ENCODE results near the gene MPP7. TPM values are rescaled to one million over a fixed set of nuclear protein-coding genes. Genes with fewer than 3 reads are reported as not detected.
"Not testable (repeated sequence)": the region's sequence is repeated elsewhere in the genome, so short reads cannot be mapped to it uniquely, and the experiment has no call there.

The MPP7 gene
- total RNA-seq = 10 to 100 TPM; 22.8 to 35.8 (median 26.0) TPM
- total RNA-seq (2013) = 31.7 TPM
- total RNA-seq = 12.2 to 129 (median 56.1) reads per million in 29 experiments

DNA sequence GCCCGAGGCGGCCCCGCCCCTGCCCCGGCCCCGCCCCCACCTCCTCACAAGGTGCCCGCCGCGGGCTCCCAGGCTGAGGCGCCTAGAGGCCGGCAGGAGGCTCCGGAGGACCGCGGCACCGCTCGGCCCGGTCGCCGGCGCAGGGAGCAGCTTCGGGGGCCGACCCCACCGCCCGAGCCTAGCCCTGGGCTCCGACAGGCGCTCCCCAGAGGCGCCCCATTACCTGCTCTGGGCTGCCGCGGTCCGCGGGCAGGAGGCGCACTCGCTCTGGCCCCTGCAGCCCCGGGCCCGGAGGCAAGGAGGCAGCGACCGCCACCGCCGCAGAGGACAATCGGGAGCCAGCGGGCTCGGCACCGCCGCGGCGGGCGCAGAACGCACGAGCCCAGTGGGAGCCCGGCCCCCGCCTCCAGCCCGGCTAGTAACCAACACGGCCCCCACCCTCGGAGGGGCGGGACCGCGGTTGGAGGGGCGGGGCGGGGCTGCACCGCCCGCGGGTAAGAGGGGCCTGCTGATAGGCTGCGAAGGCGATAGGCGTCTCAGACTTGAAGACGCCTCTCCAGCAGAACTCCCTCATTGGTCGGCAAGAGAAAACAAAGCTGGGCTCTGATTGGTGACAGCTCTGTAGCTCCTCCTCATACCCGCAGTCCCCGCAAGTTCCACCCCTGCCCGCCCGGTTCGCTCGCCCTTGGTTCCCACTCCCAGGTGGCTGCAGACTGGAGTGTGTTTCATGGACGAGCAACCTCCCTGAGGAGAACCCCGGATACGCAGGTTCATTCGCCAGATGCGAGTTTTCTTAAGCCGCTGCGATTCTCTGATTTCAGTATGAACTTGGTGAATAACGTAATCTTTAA lies at the start of gene MPP7:
TSS of gene MPP7 (minus strand) at position 427 of the 851 bp plus-strand sequence. CDS start 64,460 bp downstream, outside the sequence.
- no peaks in the 10 kb centered on the region for H3K27me3 Mint-ChIP-seq

DNA sequence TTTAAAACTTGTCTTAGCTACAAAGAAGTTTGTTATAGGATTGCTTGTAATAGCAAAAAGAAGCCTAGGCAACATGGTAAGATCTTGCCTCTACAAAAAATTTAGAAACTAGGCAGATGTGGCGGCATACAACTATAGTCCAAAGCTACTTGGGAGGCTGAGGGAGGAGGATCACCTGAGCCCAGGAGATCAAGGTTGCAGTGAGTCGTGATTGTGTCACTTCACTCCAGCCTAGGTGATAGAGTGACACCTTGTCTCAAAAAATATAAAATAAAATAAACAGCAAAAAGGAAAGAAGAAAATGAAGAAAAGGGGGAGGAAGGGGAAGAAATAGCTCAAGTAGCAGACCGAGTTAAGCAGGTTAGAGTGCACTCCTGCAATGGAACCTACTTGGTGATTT lies 47.0 kb upstream of the MPP7 start:
- no peak overlapping the region for H3K4me3 ChIP-seq (ENCODE audit: control insufficient read depth in 1 of 2, extremely low read depth in 1 of 2, low read length in 1 of 2)
- H3K36me3 Mint-ChIP-seq = no peaks in the 10 kb centered on the region
- no peak overlapping the region for H3K27ac ChIP-seq (ENCODE audit: low read length)
- no peaks in the 10 kb centered on the region for H3K4me1 ChIP-seq (ENCODE audit: control insufficient read depth in 1 of 2, extremely low read depth in 1 of 2, insufficient read depth in 2 of 2, low read length in 2 of 2)
- ChIA-PET POLR2A (interaction anchor here (0.6 to 1.5 kb wide), 3 partner anchors 18 to 171 kb away, joined by 4 to 5 read pairs (median 4); no protein-coding TSS in a partner anchor), CTCF (interaction anchor here (0.5 to 1.2 kb wide), 5 partner anchors 13 to 82 kb away, joined by 3 to 7 read pairs (median 3); no protein-coding TSS in a partner anchor)
- H3K9me3 Mint-ChIP-seq = peaks cover under 1 to 11% (median 6%) of the 10 kb centered on the region in 3 donors
- H3K9me3 ChIP-seq = peaks cover 2% of the 10 kb centered on the region
- no peaks in the 10 kb centered on the region for H3K4me1 Mint-ChIP-seq
- no peaks in the 10 kb centered on the region for H3K36me3 ChIP-seq (ENCODE audit: control insufficient read depth in 2 of 2, extremely low read depth in 1 of 2, insufficient read depth in 1 of 2, low read length in 1 of 2)
- no peak for DNase-seq
- no peaks in the 10 kb centered on the region for H3K27me3 Mint-ChIP-seq
- no peak for ATAC-seq (replicated peaks in 1 of 4)
- no peak overlapping the region for H3K4me3 Mint-ChIP-seq
- WGBS (ENCODE audit: insufficient coverage) = 100% methylated on average over 1 of the region's 3 CpGs
- H3K27ac Mint-ChIP-seq = no peak overlapping the region
- H3K27me3 ChIP-seq (replicated peaks in 1 of 2; ENCODE audit: control insufficient read depth in 2 of 2, extremely low read depth in 1 of 2, insufficient read depth in 2 of 2, low read length in 1 of 2) = no peaks in the 10 kb centered on the region

More for the DNA sequence above, at the start of gene MPP7:
- CTCF ChIA-PET = interaction anchor here (0.5 to 4.6 kb wide), 40 partner anchors 9 to 1446 kb away, joined by 3 to 111 read pairs (median 5); partner anchors contain the start of genes RAB18 (in 1 of the 2) and YME1L1 (in 1 of the 2)
- Histone ChIP-seq H3K27ac (ENCODE audit: low read length) (peak within 1 kb of the TSS; percentile 54), H3K9me3 (no peaks in the 10 kb centered on the region), H3K4me1 (ENCODE audit: control insufficient read depth in 1 of 2, extremely low read depth in 1 of 2, insufficient read depth in 2 of 2, low read length in 2 of 2) (peaks cover 7 to 16% of the 10 kb centered on the region in 2 experiments), H3K27me3 (replicated peaks in 1 of 2; ENCODE audit: control insufficient read depth in 2 of 2, extremely low read depth in 1 of 2, insufficient read depth in 2 of 2, low read length in 1 of 2) (no peaks in the 10 kb centered on the region), H3K4me3 (ENCODE audit: control insufficient read depth in 1 of 2, extremely low read depth in 1 of 2, low read length in 1 of 2) (peak within 1 kb of the TSS; percentile 67 to 83), H3K36me3 (ENCODE audit: control insufficient read depth in 2 of 2, extremely low read depth in 1 of 2, insufficient read depth in 1 of 2, low read length in 1 of 2) (no peaks in the 10 kb centered on the region)
- Mint-ChIP-seq H3K36me3 (no peaks in the 10 kb centered on the region), H3K9me3 (no peaks in the 10 kb centered on the region), H3K4me3 (peak within 1 kb of the TSS; percentile 85 to 92 (median 85)), H3K4me1 (peaks cover 60 to 80% (median 75%) of the 10 kb centered on the region in 3 donors), H3K27ac (peak within 1 kb of the TSS; percentile 88 to 95)
- under 1% methylated on average over 64 of the region's 80 CpGs for WGBS (ENCODE audit: insufficient coverage)
- peak; percentile 92 to 98 (median 96) for DNase-seq
- ATAC-seq (replicated peaks in 1 of 4) = peak; percentile 90 to 93 (median 92)
- POLR2A ChIA-PET = interaction anchor here (0.6 to 5.2 kb wide), 30 partner anchors 10 to 1823 kb away, joined by 3 to 127 read pairs (median 4); no protein-coding TSS in a partner anchor

DNA sequence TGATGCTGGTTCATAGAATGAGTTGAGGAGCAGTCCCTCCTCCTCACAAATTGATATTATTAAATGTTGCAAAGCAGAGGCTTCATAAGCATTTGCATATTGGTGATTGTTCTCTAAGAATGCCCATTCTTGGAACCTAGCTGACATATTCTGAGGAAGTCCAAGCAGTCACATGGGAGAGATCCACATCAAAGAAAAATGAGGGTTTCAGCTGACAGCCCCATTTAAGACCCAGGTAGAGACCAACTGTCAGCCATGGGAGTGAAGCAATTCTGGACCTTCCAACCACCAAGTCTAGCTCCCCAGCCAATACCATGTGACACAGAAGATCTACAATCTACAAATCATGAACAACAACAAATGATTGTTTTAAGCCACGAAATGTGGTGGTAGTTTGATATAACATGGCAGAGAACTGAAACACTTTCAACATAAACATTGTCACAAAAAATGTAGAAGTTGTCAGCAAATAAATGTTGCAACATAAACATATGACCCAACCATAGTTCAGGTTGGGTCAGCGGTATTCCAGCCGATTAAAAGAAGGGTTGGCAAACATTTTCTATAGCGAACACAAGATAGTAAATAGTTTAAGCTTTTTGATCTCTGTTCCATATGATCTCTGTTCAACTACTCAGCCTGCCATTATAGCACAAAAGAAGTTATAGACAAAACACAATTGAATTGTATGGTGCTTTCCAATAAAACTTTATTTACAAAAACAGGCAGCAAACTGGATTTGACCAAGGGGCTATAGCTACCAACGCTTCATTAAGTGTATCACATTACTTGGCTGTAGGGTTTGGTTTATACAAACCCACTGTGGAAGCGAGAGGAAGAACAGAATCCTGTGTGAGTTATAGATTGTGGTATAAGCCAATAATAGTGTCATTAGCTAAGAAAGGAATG lies 41.4 kb upstream of the MPP7 start:
- H3K4me3 ChIP-seq (ENCODE audit: control insufficient read depth in 1 of 2, extremely low read depth in 1 of 2, low read length in 1 of 2) = no peak overlapping the region
- CTCF ChIA-PET = no interaction called here
- no peak for DNase-seq
- Mint-ChIP-seq H3K4me1 (peaks cover 5 to 11% (median 6%) of the 10 kb centered on the region in 3 donors), H3K4me3 (no peak overlapping the region), H3K9me3 (peaks cover 5 to 22% (median 6%) of the 10 kb centered on the region in 3 donors), H3K27me3 (no peaks in the 10 kb centered on the region), H3K36me3 (peaks cover 3% of the 10 kb centered on the region), H3K27ac (no peak overlapping the region)
- H3K4me1 ChIP-seq (ENCODE audit: control insufficient read depth in 1 of 2, extremely low read depth in 1 of 2, insufficient read depth in 2 of 2, low read length in 2 of 2) = peaks cover under 1 to 4% of the 10 kb centered on the region in 2 experiments
- no peaks in the 10 kb centered on the region for H3K36me3 ChIP-seq (ENCODE audit: control insufficient read depth in 2 of 2, extremely low read depth in 1 of 2, insufficient read depth in 1 of 2, low read length in 1 of 2)
- POLR2A ChIA-PET = interaction anchor here in 1 of 2 donors (0.6 kb wide), 1 partner anchor 13 kb away, joined by 3 read pairs; no protein-coding TSS in a partner anchor
- H3K27me3 ChIP-seq (replicated peaks in 1 of 2; ENCODE audit: control insufficient read depth in 2 of 2, extremely low read depth in 1 of 2, insufficient read depth in 2 of 2, low read length in 1 of 2) = no peaks in the 10 kb centered on the region
- no peak for ATAC-seq (replicated peaks in 1 of 4)
- 92% methylated on average over 1 of the region's 6 CpGs for WGBS (ENCODE audit: insufficient coverage)
- H3K9me3 ChIP-seq = peaks cover 2% of the 10 kb centered on the region
- H3K27ac ChIP-seq (ENCODE audit: low read length) = no peak overlapping the region

DNA sequence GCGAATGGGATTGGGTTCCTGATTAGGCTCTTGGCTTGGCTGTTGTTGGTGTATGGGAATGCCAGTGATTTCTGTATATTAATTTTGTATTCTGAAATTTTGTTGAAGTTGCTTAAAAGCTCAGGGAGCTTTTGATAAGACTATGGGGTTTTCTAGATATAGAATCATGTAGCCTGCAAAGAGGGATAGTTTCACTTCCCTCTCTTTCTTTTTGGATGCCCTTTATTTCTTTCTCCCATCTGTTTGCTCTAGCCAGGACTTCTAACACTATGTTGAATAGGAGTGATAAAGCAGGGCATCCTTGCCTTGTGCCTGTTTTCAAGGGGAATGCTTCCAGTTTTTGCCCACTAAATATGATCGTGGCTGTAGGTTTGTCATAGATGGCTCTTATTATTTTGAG lies 40.4 kb upstream of the MPP7 start:
- ChIA-PET CTCF (interaction anchor here (0.6 kb wide), 2 partner anchors 40 to 96 kb away, joined by 3 to 4 read pairs; partner anchors contain the start of gene MPP7 (in 1 of the 2)), POLR2A (interaction anchor here in 1 of 2 donors (0.6 kb wide), 1 partner anchor 190 kb away, joined by 6 read pairs; no protein-coding TSS in a partner anchor)
- H3K4me3 Mint-ChIP-seq = no peak overlapping the region
- Histone ChIP-seq H3K4me3 (ENCODE audit: control insufficient read depth in 1 of 2, extremely low read depth in 1 of 2, low read length in 1 of 2) (no peak overlapping the region), H3K9me3 (peaks cover 2% of the 10 kb centered on the region), H3K36me3 (ENCODE audit: control insufficient read depth in 2 of 2, extremely low read depth in 1 of 2, insufficient read depth in 1 of 2, low read length in 1 of 2) (no peaks in the 10 kb centered on the region), H3K27me3 (replicated peaks in 1 of 2; ENCODE audit: control insufficient read depth in 2 of 2, extremely low read depth in 1 of 2, insufficient read depth in 2 of 2, low read length in 1 of 2) (no peaks in the 10 kb centered on the region), H3K27ac (ENCODE audit: low read length) (no peak overlapping the region), H3K4me1 (ENCODE audit: control insufficient read depth in 1 of 2, extremely low read depth in 1 of 2, insufficient read depth in 2 of 2, low read length in 2 of 2) (peaks cover 3 to 4% of the 10 kb centered on the region in 2 experiments)
- no peak overlapping the region for H3K27ac Mint-ChIP-seq
- H3K36me3 Mint-ChIP-seq = peaks cover 3% of the 10 kb centered on the region
- H3K27me3 Mint-ChIP-seq = no peaks in the 10 kb centered on the region
- H3K4me1 Mint-ChIP-seq = peaks cover 9 to 14% (median 11%) of the 10 kb centered on the region in 3 donors
- DNase-seq = no peak
- no CpG with 5 or more reads among the region's 2 CpGs for WGBS (ENCODE audit: insufficient coverage)
- H3K9me3 Mint-ChIP-seq = peaks cover 5 to 22% (median 6%) of the 10 kb centered on the region in 3 donors
- ATAC-seq (replicated peaks in 1 of 4) = no peak

DNA sequence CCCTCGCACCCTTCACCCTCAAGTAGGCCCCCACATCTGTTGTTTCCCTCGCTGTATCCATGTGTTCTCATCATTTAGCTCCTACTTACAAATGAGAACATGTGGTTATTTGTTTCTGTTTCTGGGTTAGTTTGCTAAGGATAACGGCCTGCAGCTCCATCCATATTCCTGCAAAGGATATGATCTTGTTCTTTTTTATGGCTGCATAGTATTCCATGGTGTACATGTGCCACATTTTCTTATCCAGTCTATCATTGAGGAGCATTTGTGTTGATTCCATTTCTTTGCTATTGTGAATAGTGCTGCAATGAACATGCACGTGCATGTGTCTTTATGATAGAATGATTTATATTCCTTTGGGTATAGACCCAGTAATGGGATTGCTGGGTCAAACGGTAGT lies 38.8 kb upstream of the MPP7 start:
- not testable (repeated sequence) for H3K4me3 ChIP-seq (ENCODE audit: control insufficient read depth in 1 of 2, extremely low read depth in 1 of 2, low read length in 1 of 2); H3K27ac Mint-ChIP-seq; H3K27me3 ChIP-seq (replicated peaks in 1 of 2; ENCODE audit: control insufficient read depth in 2 of 2, extremely low read depth in 1 of 2, insufficient read depth in 2 of 2, low read length in 1 of 2); H3K36me3 ChIP-seq (ENCODE audit: control insufficient read depth in 2 of 2, extremely low read depth in 1 of 2, insufficient read depth in 1 of 2, low read length in 1 of 2); H3K4me1 ChIP-seq (ENCODE audit: control insufficient read depth in 1 of 2, extremely low read depth in 1 of 2, insufficient read depth in 2 of 2, low read length in 2 of 2); ATAC-seq (replicated peaks in 1 of 4); H3K36me3 Mint-ChIP-seq; DNase-seq; H3K9me3 ChIP-seq; H3K27me3 Mint-ChIP-seq; H3K27ac ChIP-seq (ENCODE audit: low read length); H3K4me3 Mint-ChIP-seq
- Mint-ChIP-seq H3K9me3 (peaks cover 0 to 13% (median 7%) of the 10 kb centered on the region in 3 donors), H3K4me1 (peaks cover 21 to 25% (median 24%) of the 10 kb centered on the region in 3 donors)
- ChIA-PET CTCF (interaction anchor here in 1 of 2 donors (1.3 kb wide), 1 partner anchor 26 kb away, joined by 4 read pairs; no protein-coding TSS in a partner anchor), POLR2A (interaction anchor here (0.6 to 1.0 kb wide), 2 partner anchors 26 to 656 kb away, joined by 3 to 10 read pairs; no protein-coding TSS in a partner anchor)
- WGBS (ENCODE audit: insufficient coverage) = no CpG with 5 or more reads among the region's 5 CpGs
